H1 (cell line): ENCODE results near the gene CRTC3. TPM values are rescaled to one million over a fixed set of nuclear protein-coding genes. Genes with fewer than 3 reads are reported as not detected.

Experiments used
- CTCF ChIA-PET: fragments of 300-600 bp; sonication (Branson Sonifier 250); formaldehyde crosslinking; loops from one replicate; lab custom pipeline; 2021; ENCODE audit not compliant: partially characterized antibody; lab: Charles Lee
- POLR2A ChIA-PET: fragments of 300-600 bp; sonication (Branson Sonifier 250); formaldehyde crosslinking; loops from one replicate; lab custom pipeline; 2021; ENCODE audit warnings: inconsistent platforms; ENCODE audit not compliant: partially characterized antibody; lab: Charles Lee
- DNase-seq, 2 experiments: peaks; one replicate each; pipeline versions ENCODE4 v3.0.0 to v3.0.0-alpha.2; 2010 to 2022; ENCODE audit warnings: low spot score in 2 of 2, low read depth in 1 of 2, mixed read lengths in 1 of 2
- FAIRE-seq: peaks from 2 replicates; lab custom pipeline; 2011; peaks lifted over from hg19 to GRCh38; lab: Jason Lieb, UNC
- H2AFZ ChIP-seq: 2 replicates; pipeline ENCODE4 v1.8.1; 2012; ENCODE audit warnings: low read length, inconsistent platforms
- H2AK5ac ChIP-seq: 2 replicates; pipeline ENCODE4 v1.6.1; 2013; ENCODE audit warnings: low read depth, low read length
- H2BK120ac ChIP-seq: replicated peaks from 2 replicates; pipeline ENCODE3; 2013; ENCODE audit warnings: low read depth, low read length, inconsistent platforms
- H2BK12ac ChIP-seq: 2 replicates; pipeline ENCODE4 v1.6.1; 2013; ENCODE audit warnings: low read depth, low read length
- H2BK15ac ChIP-seq: 2 replicates; pipeline ENCODE4 v1.6.1; 2013; ENCODE audit warnings: low read length
- H2BK20ac ChIP-seq: 2 replicates; pipeline ENCODE4 v1.6.1; 2013; ENCODE audit warnings: low read length
- H2BK5ac ChIP-seq: 2 replicates; pipeline ENCODE4 v1.6.1; 2013; ENCODE audit warnings: low read depth, low read length
- H3K14ac ChIP-seq: 2 replicates; pipeline ENCODE4 v1.6.1; 2013; ENCODE audit warnings: inconsistent platforms; ENCODE audit not compliant: insufficient read length
- H3K18ac ChIP-seq: 2 replicates; pipeline ENCODE4 v1.6.1; 2013; ENCODE audit warnings: low read length; ENCODE audit errors: extremely low read depth
- H3K23ac ChIP-seq: 2 replicates; pipeline ENCODE4 v1.6.1; 2013; ENCODE audit warnings: inconsistent platforms; ENCODE audit not compliant: insufficient read length
- H3K23me2 ChIP-seq: 2 replicates; pipeline ENCODE4 v1.6.1; 2013; ENCODE audit warnings: low read depth, low read length
- H3K27ac ChIP-seq: 2 replicates; pipeline ENCODE4 v1.6.1; 2011; ENCODE audit warnings: low read depth, low read length, inconsistent platforms
- H3K27me3 ChIP-seq, 4 experiments: replicated peaks in 1 of 4; 1 replicate in 1 of 4; 2 replicates in 3 of 4; pipeline versions ENCODE4 v1.6.1 to v1.8.1; 2011 to 2013; ENCODE audit warnings: low read length in 3 of 4, mild to moderate bottlenecking in 3 of 4, inconsistent platforms in 2 of 4, mixed read lengths in 2 of 4, moderate library complexity in 1 of 4; ENCODE audit not compliant: control insufficient read depth in 3 of 4, insufficient read depth in 3 of 4; ENCODE audit errors: extremely low read depth in 1 of 4
- H3K36me3 ChIP-seq, 4 experiments: 2 replicates each; pipeline versions ENCODE4 v1.6.1 to v1.8.1; 2011 to 2013; ENCODE audit warnings: mild to moderate bottlenecking in 4 of 4, low read length in 3 of 4, moderate library complexity in 2 of 4, control low read depth in 1 of 4, inconsistent platforms in 1 of 4; ENCODE audit not compliant: insufficient read depth in 4 of 4, control insufficient read depth in 2 of 4
- H3K4ac ChIP-seq: replicated peaks from 2 replicates; pipeline ENCODE3; 2013; ENCODE audit warnings: low read length, low read depth, mixed read lengths, inconsistent platforms; ENCODE audit not compliant: insufficient read length
- H3K4me1 ChIP-seq, 4 experiments: replicated peaks in 1 of 4; 1 replicate in 1 of 4; 2 replicates in 3 of 4; pipeline versions ENCODE4 v1.6.1 to v1.8.1; 2011 to 2013; ENCODE audit warnings: low read length in 3 of 4, inconsistent platforms in 2 of 4, mixed read lengths in 1 of 4; ENCODE audit not compliant: insufficient read depth in 4 of 4, control insufficient read depth in 3 of 4
- H3K4me2 ChIP-seq, 2 experiments: 2 replicates each; pipeline versions ENCODE4 v1.6.1 to v1.8.1; 2011 to 2013; ENCODE audit warnings: low read depth in 2 of 2, low read length in 2 of 2, control low read depth in 1 of 2, inconsistent platforms in 1 of 2, mild to moderate bottlenecking in 1 of 2; ENCODE audit not compliant: insufficient read depth in 1 of 2
- H3K4me3 ChIP-seq, 4 experiments: fragments of 200-600, 300-600 bp in 1 of 4; sonication (generic), shearing (Covaris generic), sonication (Bioruptor Twin) in 1 of 4; 2 replicates each; pipeline versions ENCODE4 v1.5.1 to v1.8.1; 2011 to 2016; ENCODE audit warnings: low read length in 4 of 4, low read depth in 3 of 4, control low read depth in 2 of 4, inconsistent platforms in 2 of 4, mild to moderate bottlenecking in 2 of 4, mixed read lengths in 1 of 4, moderate library complexity in 1 of 4; ENCODE audit not compliant: insufficient read depth in 2 of 4; ENCODE audit errors: extremely low read depth in 1 of 4
- H3K56ac ChIP-seq: replicated peaks from 2 replicates; pipeline ENCODE3; 2013; ENCODE audit warnings: low read depth, mild to moderate bottlenecking, mixed read lengths, low read length, inconsistent platforms; ENCODE audit not compliant: insufficient read length
- H3K79me1 ChIP-seq: 2 replicates; pipeline ENCODE4 v1.6.1; 2013; ENCODE audit warnings: low read depth, low read length, control low read depth
- H3K79me2 ChIP-seq, 2 experiments: 2 replicates each; pipeline versions ENCODE4 v1.6.1 to v1.8.1; 2012 to 2013; ENCODE audit warnings: low read length in 2 of 2, mild to moderate bottlenecking in 2 of 2, inconsistent platforms in 1 of 2; ENCODE audit not compliant: insufficient read depth in 2 of 2, control insufficient read depth in 1 of 2
- H3K9ac ChIP-seq, 4 experiments: replicated peaks in 1 of 4; 1 replicate in 1 of 4; 2 replicates in 3 of 4; pipeline versions ENCODE4 v1.6.1 to v1.8.1; 2011 to 2013; ENCODE audit warnings: low read depth in 3 of 4, low read length in 3 of 4, control low read depth in 2 of 4, mild to moderate bottlenecking in 2 of 4, moderate library complexity in 2 of 4, inconsistent platforms in 1 of 4; ENCODE audit errors: extremely low read depth in 1 of 4
- H3K9me3 ChIP-seq, 2 experiments: 2 replicates each; pipeline versions ENCODE4 v1.6.1 to v1.8.1; 2012 to 2013; ENCODE audit warnings: mild to moderate bottlenecking in 2 of 2, moderate library complexity in 2 of 2, control low read depth in 1 of 2, inconsistent platforms in 1 of 2, low read depth in 1 of 2, low read length in 1 of 2, mixed read lengths in 1 of 2; ENCODE audit not compliant: insufficient read depth in 2 of 2
- H4K20me1 ChIP-seq, 2 experiments: replicated peaks in 1 of 2; 2 replicates each; pipeline versions ENCODE3 to v1.8.1; 2011 to 2013; ENCODE audit warnings: inconsistent platforms in 2 of 2, low read length in 2 of 2, mild to moderate bottlenecking in 1 of 2; ENCODE audit not compliant: insufficient read depth in 2 of 2, control insufficient read depth in 1 of 2
- H4K5ac ChIP-seq: 2 replicates; pipeline ENCODE4 v1.6.1; 2013; ENCODE audit warnings: low read length, low read depth, mixed read lengths, inconsistent platforms; ENCODE audit not compliant: insufficient read length
- H4K8ac ChIP-seq: 2 replicates; pipeline ENCODE4 v1.8.0; 2013; ENCODE audit warnings: mild to moderate bottlenecking, moderate library complexity, low read length, inconsistent platforms; ENCODE audit not compliant: insufficient read depth; ENCODE audit errors: extremely low read depth
- H4K91ac ChIP-seq: replicated peaks from 2 replicates; pipeline ENCODE3; 2013; ENCODE audit warnings: low read length, mixed read lengths, inconsistent platforms; ENCODE audit not compliant: insufficient read length
- NANOG ChIP-seq: IDR thresholded peaks from 2 replicates; pipeline ENCODE4 v1.6.1; 2011; ENCODE audit warnings: low read length, low read depth, mild to moderate bottlenecking, inconsistent platforms; ENCODE audit not compliant: insufficient read depth, poor library complexity, severe bottlenecking
- SIRT6 ChIP-seq: IDR thresholded peaks from one replicate; pipeline ENCODE4 v1.7.1; 2012; ENCODE audit warnings: low read length, inconsistent platforms
- WGBS, 2 experiments: shearing (Covaris generic) in 1 of 2; methylation state at CpG; one replicate each; pipeline versions ENCODE4 v1.1.6 to v1.1.7; 2013 to 2015; ENCODE audit warnings: low lambda C conversion rate in 2 of 2, mixed read lengths in 2 of 2, inconsistent platforms in 1 of 2, low coverage in 1 of 2, missing lambda C conversion rate in 1 of 2; ENCODE audit not compliant: insufficient replicate concordance in 2 of 2, insufficient coverage in 1 of 2, insufficient read length in 1 of 2; ENCODE audit errors: extremely low coverage in 1 of 2, missing lambda C conversion rate in 1 of 2; 5-methylcytosine and 5-hydroxymethylcytosine counted together
- polyA plus RNA-seq, 7 experiments: library from polyadenylated mRNA; depleted of rRNA in 3 of 7; stranded (reverse) in 5 of 7; unstranded in 2 of 7; fragments of >200 nt in 5 of 7; fragments of 200-250 nt in 2 of 7; gene quantifications; 1 replicate in 5 of 7; 2 replicates in 1 of 7; 4 replicates in 1 of 7; pipeline versions ENCODE4 v1.2.1 to v1.2.3, GENCODE V29; 2011 to 2013; ENCODE audit warnings: missing spikeins in 2 of 7, mixed read lengths in 2 of 7
- total RNA-seq: library from RNA; stranded (reverse); fragmentation: NEBNext Ultra II Directional; extraction: Animal tissue kit (Norgen Biotek cat#: 25700); gene quantifications from 2 replicates; pipeline ENCODE4 v1.2.1, GENCODE V29; 2021
- TF ChIP-seq, protein P1 (sequence below): IDR thresholded peaks from 2 replicates; pipeline ENCODE4 v1.6.1; 2012; ENCODE audit warnings: inconsistent platforms

Gene CRTC3
- total and polyA plus RNA-seq, 2 of the 8 experiments (the other 6 are each of a cell fraction or from before 2014, with no cell fraction given): 5.0 to 5.3 TPM

DNA sequence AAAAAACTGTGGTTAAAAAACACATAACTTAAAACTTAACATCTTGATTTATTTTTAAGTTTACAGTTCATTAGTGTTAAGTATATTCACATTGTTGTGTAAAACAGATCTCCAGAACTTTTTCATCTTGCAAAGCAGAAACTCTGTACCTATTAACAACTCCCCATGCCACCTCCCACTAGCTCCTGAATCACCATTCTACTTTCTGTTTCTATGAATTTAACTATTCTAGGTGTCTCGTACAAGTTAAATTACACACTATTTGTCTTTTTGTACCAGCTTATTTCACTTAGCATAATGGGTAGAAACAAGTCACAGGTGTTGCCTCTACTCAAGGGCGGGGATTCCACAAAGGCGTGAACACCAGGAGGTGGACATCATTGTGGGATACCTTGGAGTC, 43.2 kb downstream of the CRTC3 start:
- no peak overlapping the region for H2BK12ac ChIP-seq
- H4K8ac ChIP-seq: no peak overlapping the region
- H2BK15ac ChIP-seq: no peak overlapping the region
- H3K4me1 ChIP-seq: peaks cover 2 to 7% (median 6%) of the 10 kb centered on the region in 4 experiments; a peak in 3 of 7 replicates
- H3K4me3 ChIP-seq: no peak overlapping the region
- H4K91ac ChIP-seq: no peak overlapping the region
- H2BK5ac ChIP-seq: no peak overlapping the region
- no peaks in the 10 kb centered on the region for H3K36me3 ChIP-seq
- no peak overlapping the region for H2BK120ac ChIP-seq
- H3K27me3 ChIP-seq: no peaks in the 10 kb centered on the region
- H4K20me1 ChIP-seq: no peaks in the 10 kb centered on the region
- FAIRE-seq: no peak
- H2AFZ ChIP-seq: no peak overlapping the region
- H3K79me2 ChIP-seq: no peaks in the 10 kb centered on the region
- no peak overlapping the region for H2BK20ac ChIP-seq
- no peak overlapping the region for H3K14ac ChIP-seq
- no peaks in the 10 kb centered on the region for H3K79me1 ChIP-seq
- TF ChIP-seq SIRT6 (no peak), NANOG (no peak)
- TF ChIP-seq, protein P1, sequence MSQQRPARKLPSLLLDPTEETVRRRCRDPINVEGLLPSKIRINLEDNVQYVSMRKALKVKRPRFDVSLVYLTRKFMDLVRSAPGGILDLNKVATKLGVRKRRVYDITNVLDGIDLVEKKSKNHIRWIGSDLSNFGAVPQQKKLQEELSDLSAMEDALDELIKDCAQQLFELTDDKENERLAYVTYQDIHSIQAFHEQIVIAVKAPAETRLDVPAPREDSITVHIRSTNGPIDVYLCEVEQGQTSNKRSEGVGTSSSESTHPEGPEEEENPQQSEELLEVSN: peak; percentile 53; the same call in 1 of the 2 replicates
- H3K27ac ChIP-seq: no peak overlapping the region
- H3K4ac ChIP-seq: no peak overlapping the region
- no peak overlapping the region for H4K5ac ChIP-seq
- no peak overlapping the region for H3K4me2 ChIP-seq
- H3K18ac ChIP-seq: no peak overlapping the region
- POLR2A ChIA-PET: no interaction called here
- WGBS, 2 experiments: 87% methylated on average over 3 of the region's 3 CpGs; no CpG with 5 or more reads in 1 of the 2 experiments
- CTCF ChIA-PET: interaction anchor here (1.1 kb wide), 1 partner anchor 25 kb away, joined by 3 read pairs; no protein-coding TSS in a partner anchor
- H3K9ac ChIP-seq: no peak overlapping the region
- H3K23me2 ChIP-seq: no peaks in the 10 kb centered on the region
- no peak overlapping the region for H3K56ac ChIP-seq
- H3K9me3 ChIP-seq: no peaks in the 10 kb centered on the region
- no peak overlapping the region for H3K23ac ChIP-seq
- H2AK5ac ChIP-seq: no peak overlapping the region
- no peak for DNase-seq
